Neural progenitor cell (in vitro differentiated cells): ENCODE results near the gene BCHE.

ENCODE experiments used
- EZH2 ChIP-seq: fragments of 200-600 bp; sonication (generic); IDR thresholded peaks from 2 replicates; pipeline ENCODE4 v1.6.1; 2017; ENCODE audit warnings: antibody characterized with exemption, mild to moderate bottlenecking, moderate library complexity
- TF ChIP-seq, protein P1 (sequence below): fragments of 200-600 bp; sonication (generic); IDR thresholded peaks from 2 replicates; pipeline ENCODE4 v1.5.1; 2017; ENCODE audit warnings: antibody characterized with exemption, mild to moderate bottlenecking

DNA sequence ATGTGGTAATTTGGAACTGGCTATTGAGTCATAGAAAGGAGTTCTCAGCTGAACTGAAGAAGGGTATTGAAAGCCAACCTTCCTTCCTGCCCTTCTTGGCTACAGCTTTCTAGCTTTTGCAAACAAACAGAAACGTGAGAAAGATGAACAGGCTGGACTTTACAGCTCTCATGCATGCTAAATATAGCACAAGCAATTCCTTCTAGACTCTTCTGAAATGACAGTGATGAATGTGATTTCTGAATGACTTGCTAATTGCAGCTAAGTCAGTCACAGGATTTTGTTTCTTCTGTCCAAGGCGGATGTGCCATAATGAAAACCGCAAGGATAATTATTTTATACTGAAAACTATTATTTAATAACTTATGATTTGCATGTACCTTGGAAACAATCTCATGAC lies 36.3 kb downstream of the BCHE start:
- TF ChIP-seq, protein P1, sequence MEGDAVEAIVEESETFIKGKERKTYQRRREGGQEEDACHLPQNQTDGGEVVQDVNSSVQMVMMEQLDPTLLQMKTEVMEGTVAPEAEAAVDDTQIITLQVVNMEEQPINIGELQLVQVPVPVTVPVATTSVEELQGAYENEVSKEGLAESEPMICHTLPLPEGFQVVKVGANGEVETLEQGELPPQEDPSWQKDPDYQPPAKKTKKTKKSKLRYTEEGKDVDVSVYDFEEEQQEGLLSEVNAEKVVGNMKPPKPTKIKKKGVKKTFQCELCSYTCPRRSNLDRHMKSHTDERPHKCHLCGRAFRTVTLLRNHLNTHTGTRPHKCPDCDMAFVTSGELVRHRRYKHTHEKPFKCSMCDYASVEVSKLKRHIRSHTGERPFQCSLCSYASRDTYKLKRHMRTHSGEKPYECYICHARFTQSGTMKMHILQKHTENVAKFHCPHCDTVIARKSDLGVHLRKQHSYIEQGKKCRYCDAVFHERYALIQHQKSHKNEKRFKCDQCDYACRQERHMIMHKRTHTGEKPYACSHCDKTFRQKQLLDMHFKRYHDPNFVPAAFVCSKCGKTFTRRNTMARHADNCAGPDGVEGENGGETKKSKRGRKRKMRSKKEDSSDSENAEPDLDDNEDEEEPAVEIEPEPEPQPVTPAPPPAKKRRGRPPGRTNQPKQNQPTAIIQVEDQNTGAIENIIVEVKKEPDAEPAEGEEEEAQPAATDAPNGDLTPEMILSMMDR: no peak
- no peak for TF ChIP-seq EZH2
